GM18520 (cell line): ENCODE measurements around the gene TMTC1.

Experiments
- ATAC-seq: cut with Tn5 transposase; IDR thresholded peaks from one replicate; pipeline ENCODE4 v1.9.1; 2021; ENCODE audit not compliant: unreplicated experiment

TMTC1 gene

GRCh38 chr12:29781188-29781587 is 2.6 kb downstream of the TMTC1 start:
- no peak for ATAC-seq

GRCh38 chr12:29780084-29780483 is 3.7 kb downstream of the TMTC1 start:
- no peak for ATAC-seq

- no peak for ATAC-seq
Measured at GRCh38 chr12:29778531-29778930, 5.2 kb downstream of the TMTC1 start.

- no peak for ATAC-seq
Measured at GRCh38 chr12:29773076-29773475, 10.7 kb downstream of the TMTC1 start.

- ATAC-seq = no peak
Measured at GRCh38 chr12:29771786-29772185, 12.0 kb downstream of the TMTC1 start.

- ATAC-seq = no peak
Measured at GRCh38 chr12:29771165-29771564, 12.6 kb downstream of the TMTC1 start.

- ATAC-seq = no peak
Measured at GRCh38 chr12:29769162-29769858, 14.4 kb downstream of the TMTC1 start.

- ATAC-seq = no peak
Measured at GRCh38 chr12:29768372-29768771, 15.4 kb downstream of the TMTC1 start.

- ATAC-seq = no peak
Measured at GRCh38 chr12:29763301-29763683, 20.4 kb downstream of the TMTC1 start.

- ATAC-seq = no peak
Measured at GRCh38 chr12:29762637-29763300, 21.0 kb downstream of the TMTC1 start.

- no peak for ATAC-seq
Measured at GRCh38 chr12:29759950-29760349, 23.8 kb downstream of the TMTC1 start.

GRCh38 chr12:29756741-29757390 is 26.9 kb downstream of the TMTC1 start:
- no peak for ATAC-seq

GRCh38 chr12:29754235-29755189 is 29.2 kb downstream of the TMTC1 start:
- ATAC-seq = no peak

- no peak for ATAC-seq
Measured at GRCh38 chr12:29752121-29752520, 31.6 kb downstream of the TMTC1 start.

- no peak for ATAC-seq
Measured at GRCh38 chr12:29751676-29752075, 32.1 kb downstream of the TMTC1 start.

GRCh38 chr12:29750928-29751220 is 32.9 kb downstream of the TMTC1 start:
- no peak for ATAC-seq

GRCh38 chr12:29750131-29750927 is 33.4 kb downstream of the TMTC1 start:
- ATAC-seq = peak; percentile 91

GRCh38 chr12:29744365-29744764 is 39.4 kb downstream of the TMTC1 start:
- ATAC-seq = no peak

- no peak for ATAC-seq
Measured at GRCh38 chr12:29743801-29744200, 39.9 kb downstream of the TMTC1 start.

GRCh38 chr12:29743077-29743476 is 40.7 kb downstream of the TMTC1 start:
- no peak for ATAC-seq

GRCh38 chr12:29742646-29743045 is 41.1 kb downstream of the TMTC1 start:
- ATAC-seq = no peak
